HG03108 (cell line): ENCODE measurements around the gene AP1G2.
A peak's percentile ranks its signal among the peaks of the same experiment; 100 is the strongest.
"Not testable (repeated sequence)": the region's sequence is repeated elsewhere in the genome, so short reads cannot be mapped to it uniquely, and the experiment has no call there.

Experiments used
- ATAC-seq: cut with Tn5 transposase; IDR thresholded peaks from one replicate; pipeline ENCODE4 v1.9.1; 2021; ENCODE audit warnings: moderate library complexity; ENCODE audit not compliant: unreplicated experiment

Gene AP1G2, protein sequence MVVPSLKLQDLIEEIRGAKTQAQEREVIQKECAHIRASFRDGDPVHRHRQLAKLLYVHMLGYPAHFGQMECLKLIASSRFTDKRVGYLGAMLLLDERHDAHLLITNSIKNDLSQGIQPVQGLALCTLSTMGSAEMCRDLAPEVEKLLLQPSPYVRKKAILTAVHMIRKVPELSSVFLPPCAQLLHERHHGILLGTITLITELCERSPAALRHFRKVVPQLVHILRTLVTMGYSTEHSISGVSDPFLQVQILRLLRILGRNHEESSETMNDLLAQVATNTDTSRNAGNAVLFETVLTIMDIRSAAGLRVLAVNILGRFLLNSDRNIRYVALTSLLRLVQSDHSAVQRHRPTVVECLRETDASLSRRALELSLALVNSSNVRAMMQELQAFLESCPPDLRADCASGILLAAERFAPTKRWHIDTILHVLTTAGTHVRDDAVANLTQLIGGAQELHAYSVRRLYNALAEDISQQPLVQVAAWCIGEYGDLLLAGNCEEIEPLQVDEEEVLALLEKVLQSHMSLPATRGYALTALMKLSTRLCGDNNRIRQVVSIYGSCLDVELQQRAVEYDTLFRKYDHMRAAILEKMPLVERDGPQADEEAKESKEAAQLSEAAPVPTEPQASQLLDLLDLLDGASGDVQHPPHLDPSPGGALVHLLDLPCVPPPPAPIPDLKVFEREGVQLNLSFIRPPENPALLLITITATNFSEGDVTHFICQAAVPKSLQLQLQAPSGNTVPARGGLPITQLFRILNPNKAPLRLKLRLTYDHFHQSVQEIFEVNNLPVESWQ

DNA sequence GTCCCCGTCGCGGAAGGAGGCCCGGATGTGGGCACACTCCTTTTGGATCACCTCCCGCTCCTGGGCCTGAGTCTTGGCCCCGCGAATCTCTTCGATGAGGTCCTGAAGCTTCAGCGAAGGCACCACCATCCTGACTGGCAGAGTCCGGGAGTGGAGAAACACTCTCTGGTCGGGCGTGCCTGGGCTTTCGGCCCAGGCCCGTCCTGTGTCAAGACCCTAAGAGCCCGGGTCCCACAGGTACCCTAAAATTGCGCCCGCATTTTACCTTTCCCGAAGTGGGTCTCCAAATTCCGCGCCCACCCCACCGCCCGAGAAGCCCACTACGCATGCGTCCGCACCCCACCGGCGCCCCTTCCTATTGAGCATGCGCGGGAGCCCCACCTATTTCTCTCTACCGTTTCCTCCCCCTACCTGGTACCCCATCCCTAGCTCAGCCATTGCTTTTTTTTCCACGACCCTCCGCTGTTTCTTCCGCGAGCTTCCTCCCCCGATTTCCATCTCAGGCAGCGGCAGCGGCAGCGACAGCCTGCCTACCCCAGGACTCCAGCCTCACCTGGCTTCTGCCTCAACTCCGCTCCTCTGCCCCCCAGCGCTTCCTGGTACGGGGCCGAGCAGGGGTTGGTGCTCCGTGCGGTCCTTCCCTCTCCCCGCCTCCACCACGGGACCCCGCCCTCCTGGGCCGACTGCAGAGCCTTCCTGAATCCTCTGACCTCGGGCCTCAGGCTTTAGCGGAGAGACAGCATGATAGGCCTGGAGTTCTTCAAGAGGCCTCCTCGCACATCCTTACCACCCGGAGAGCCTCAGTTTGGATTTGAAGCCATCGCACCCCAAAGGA, at the start of gene AP1G2:
Gene AP1G2 (minus strand): TSS at position 606 of the 835 bp plus-strand sequence. CDS start 477 bp downstream, at position 129.
- ATAC-seq, result peak; percentile 92

DNA sequence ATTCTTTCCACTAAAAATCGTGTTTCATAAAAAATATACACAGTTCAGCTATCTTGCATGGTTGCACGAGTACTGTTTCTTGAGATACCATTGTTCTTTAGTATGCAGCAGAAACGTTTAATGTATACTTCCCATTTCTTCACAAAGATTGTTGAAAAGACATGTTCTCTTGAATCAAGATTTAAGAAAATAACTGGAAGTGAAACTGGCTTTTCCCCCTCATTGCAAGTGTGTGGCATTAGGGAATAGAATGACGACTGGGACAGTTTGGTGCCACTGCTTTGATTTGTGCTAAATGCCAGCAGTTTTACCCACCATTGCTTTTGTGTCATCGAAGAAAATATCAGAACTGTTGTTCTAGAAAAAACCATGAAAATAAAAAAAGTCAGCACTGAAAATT, 48.3 kb upstream of the AP1G2 start:
- ATAC-seq, result no peak

DNA sequence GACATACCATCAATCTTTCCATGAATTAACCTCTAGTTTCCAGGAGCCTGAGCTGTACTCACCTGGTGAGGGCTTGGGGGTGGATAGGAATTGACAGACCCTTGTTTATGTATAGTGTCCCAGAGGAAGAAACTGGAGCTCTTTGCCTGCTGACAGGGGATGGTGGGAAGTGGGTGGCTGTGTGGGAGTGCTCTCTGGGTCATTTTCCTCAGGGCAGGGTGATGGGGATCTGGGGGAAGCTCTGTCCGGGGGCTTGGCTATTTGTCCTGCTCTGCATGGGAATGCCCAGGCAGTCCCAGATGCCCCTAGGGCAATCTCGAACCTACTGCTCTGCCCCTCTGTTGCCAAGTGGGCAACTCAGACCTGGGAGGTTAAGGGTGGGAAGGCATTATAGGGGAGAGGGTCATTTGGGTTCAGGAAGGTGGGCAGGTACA, 46.8 kb upstream of the AP1G2 start:
- ATAC-seq, result no peak

DNA sequence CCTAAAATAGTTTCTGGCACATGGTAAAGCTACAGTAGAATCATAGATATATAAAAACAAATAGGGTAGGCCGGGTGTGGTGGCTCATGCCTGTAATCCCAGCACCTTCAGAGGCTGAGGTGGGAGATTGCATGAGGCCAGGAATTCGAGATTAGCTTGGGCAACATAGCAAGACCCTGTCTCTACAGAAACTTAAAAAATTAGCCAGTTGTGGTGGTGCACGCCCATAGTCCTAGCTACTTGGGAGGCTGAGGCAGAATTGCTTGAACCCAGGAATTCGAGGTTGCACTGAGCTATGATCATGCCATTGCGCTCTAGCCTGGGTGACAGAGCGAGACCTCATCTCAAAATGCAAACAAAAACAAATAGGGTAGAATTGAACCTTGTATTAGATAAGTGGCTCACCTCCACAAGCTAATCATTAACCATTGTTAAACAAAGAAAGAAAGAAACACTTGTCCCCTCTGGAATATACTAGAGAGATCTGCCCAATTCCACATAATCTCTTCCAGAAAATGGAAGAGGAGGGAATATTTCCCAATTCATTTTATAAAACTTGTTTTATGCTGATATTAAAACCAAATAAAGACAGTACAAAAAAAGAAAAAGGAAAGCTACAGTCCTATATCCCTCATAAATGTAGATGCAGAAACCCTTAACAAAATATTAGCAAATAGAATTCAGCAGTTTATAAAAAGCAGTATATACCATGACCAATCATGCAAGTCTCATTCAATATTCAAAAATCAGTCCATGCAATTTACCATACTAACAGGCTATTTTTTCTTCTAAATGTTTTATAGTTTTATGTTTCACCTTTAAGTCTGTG, 45.9 kb upstream of the AP1G2 start:
- no peak for ATAC-seq

DNA sequence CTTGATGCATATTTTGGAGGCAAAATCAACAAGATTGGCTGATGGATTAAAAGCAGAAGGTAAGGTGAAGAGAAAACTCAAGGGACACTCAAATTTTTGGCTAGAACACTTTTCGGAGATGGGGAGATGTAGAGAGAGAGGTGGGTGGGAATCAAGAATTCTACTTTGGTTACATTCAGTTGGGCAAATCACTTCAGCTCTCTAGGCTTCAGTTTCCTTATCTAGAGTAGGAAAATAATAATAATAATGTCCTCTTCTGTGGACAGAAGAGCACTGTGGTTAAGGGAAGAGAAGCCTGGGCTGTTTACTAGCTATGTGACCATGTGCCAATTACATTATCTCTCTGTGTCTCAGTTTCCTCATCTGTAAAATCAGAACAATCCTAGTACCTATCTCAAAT, 45.2 kb upstream of the AP1G2 start:
- ATAC-seq, result no peak

DNA sequence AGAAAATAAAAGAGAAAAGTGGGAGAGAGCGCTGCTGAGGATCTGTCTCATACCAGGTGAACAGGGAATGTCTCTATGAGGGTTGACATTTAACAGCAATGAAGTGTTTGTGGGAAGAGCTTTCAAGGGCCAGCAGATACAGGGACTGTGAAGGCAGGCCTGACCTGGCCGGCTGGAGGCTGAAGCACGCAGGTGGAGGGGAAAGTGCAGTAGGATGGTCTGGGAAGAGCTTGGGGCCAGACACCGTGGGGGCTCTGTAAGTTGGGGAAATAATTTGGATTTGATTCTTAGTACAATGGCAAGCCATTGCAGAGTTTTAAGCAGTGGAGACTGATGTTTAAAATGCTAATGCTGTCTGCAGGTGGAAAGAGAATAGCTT, 44.8 kb upstream of the AP1G2 start:
- ATAC-seq, result no peak

DNA sequence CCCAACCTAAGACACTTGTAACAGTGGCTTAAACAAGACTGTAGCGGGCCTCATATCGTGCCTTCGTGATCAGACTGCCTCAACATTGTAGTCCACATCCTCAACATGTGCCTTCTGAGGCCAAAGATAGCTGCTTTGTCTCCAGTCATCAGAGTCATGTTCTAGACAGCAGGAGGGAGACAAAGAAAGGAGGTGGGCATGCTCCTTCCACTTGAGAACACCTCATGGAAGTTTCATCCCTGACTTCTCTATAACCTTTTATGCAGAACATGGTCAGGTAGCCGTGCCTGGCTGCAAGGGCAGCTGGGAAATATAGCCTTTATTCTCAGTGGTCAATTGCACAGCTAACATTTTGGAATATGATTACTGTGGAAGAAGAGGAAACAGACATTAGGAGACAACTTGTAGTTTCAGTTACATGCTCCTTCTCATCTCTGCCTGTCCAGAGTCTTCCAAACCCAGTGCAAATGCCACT, 43.3 kb upstream of the AP1G2 start:
- ATAC-seq, result no peak

DNA sequence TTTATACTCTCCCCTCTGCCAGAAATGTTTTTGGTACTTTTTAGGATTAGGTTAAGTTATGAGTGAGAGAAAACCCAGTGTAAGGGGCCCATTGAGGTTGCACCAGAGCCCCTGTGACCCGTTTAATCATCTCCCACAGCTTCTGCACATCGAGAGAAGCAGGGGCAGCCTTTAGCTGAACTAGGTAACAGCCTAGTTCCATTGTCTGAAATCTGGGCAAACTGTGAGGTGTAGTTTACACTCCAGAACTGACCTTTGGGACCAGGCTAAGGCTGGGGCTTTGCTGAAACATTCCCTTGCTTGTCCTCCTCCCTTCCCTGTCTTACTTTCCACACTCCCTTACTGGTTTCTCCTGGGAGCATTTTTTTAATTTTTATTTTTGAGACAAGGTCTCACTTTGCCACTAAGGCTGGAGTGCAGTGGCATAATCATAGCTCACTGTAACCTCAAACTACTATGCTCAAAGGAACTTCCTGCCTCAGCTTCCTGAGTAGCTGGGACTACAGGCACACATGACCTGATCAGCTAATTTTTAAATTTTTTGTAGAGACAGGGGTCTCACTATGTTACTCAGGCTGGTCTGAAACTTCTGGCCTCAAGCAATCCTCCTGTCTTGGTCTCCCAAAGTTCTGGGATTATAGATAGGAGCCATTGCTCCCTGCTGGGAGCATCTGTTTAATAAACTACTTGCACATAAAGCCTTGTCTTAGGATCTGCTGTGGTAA, 42.7 kb upstream of the AP1G2 start:
- ATAC-seq, result no peak

DNA sequence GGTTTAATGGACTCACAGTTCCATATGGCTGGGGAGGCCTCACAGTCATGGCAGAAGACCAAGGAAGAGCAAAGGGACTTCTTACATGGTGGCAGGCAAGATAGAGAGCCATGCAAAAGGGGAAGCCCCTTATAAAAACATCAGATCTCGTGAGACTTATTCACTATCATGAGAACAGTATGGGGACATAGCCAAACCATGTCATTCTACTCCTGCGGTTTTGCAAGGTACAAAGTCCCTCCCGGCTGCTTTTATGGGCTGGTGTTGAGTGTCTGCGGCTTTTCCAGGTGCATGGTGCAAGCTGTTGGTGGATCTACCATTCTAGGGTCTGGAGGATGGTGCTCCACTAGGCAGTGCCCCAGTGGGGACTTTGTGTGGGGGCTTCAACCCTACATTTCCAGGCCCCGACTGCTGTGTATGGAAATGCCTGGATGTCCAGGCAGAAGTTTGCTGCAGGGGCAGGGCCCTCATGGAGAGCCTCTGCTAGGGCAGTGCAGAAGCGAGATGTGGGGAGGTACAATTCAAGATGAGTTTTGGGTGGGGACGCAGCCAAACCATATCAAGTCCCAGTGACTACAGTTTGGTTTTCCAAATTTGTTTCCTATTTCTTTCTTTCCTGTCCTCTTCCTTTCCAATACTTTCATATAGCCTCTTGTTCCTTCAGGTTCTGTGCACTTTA, 42.0 kb upstream of the AP1G2 start:
- ATAC-seq, result not testable (repeated sequence)

DNA sequence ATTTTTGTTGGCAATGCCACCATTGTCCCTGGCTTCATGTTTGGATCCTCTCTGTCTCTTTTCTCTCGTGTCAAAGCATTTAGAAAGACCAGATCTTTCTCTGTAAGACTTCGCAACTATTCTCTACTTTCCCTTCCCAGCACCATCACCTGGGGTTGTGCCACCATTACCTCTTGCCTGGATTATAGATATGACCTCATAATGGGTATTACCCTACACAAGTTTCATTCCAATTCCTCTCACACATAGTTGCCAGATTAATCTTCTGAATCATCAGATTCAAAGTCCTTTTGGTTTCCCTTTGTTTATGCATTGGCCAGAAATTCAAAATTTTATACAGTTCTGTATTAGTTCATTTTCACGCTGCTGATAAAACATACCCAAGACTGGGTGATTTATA, 41.4 kb upstream of the AP1G2 start:
- ATAC-seq, result no peak

DNA sequence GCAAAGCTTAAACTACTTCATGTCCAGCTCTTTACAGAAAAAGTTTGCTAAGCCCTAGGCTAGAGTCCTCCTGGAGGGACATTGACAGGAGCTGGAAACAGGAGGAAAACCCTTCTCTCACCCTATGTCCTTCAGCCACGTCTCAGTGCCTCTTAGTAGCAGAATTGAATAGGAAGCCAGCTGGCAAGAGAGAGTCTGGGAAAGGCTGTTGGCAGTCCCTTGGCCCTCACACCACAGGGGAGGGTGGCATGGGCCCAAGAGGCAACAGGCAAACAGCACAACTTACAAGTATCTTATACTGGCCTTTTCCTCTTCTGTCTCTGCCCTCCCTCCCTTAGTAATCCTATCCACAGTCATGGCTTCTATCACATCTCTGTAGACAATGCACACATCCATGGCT, 40.9 kb upstream of the AP1G2 start:
- no peak for ATAC-seq

DNA sequence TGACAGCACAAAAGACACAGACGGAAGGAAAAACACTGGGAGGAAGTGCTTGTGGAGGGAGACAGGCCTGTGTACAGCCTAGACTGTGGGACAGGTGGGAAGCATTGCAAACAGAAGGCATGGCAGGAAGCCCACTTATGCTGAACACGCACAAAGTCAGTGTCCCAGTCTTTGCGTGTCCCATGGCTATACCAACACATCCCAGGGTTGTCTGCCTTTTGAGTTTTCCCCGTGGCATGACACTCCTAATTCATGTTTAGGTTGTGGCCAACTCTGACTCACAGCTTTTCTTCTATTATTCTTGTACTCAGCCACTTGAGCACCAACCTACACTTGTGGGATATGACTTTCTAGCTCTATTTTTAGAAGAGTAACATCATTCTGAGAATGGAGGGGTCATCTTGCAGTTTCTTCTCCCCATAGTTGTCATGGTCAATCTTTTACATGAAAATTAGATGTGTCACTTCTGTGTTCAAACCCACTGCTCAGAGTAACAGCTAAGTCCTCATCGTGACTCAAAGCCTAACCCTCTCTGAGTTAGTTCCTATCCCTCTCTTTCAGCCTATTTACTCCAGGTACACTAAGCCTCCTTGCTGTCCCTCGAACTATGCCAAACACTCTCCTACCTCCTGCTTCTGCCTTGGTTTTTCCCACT, 38.5 kb upstream of the AP1G2 start:
- peak; percentile 76 for ATAC-seq

DNA sequence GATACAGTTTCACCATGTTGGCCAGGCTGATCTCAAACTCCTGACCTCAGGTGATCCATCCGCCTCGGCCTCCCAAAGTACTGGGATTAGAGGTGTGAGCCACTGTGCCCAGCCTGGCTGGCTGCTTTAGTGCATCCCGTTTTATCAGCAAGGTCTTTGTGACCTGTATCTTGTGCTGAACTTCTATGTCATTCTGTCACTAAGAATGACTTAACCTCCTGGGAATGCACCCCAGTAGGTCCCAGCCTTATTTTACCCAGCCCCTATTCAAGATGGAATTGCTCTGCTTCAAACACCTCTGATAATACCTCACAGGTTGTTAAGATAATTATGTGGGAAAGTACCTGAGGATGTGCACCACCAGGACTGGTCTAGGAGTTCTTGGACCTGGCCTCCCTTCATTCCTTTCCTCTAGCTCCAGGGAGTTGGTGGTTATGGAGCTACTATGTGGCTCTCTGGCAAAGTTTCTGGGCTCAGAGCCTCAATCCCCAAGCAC, 37.1 kb upstream of the AP1G2 start:
- no peak for ATAC-seq

DNA sequence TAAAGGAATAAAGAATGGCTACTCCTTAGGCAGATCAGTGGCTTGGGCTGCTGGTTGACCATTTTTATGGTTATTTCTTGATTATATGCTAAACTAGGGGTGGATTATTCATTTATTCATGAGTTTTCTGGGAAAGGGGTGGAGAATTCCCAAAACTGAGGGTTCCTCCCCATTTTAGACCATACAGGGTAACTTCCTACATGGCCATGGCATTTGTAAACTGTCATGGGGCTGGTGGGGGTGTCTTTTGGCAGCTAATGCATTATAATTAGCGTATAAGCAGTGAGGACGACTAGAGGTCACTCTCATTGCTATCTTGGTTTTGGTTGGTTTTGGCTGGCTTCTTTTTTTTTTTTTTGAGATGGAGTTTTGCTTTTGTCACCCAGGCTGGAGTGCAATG, 36.6 kb upstream of the AP1G2 start:
- no peak for ATAC-seq

DNA sequence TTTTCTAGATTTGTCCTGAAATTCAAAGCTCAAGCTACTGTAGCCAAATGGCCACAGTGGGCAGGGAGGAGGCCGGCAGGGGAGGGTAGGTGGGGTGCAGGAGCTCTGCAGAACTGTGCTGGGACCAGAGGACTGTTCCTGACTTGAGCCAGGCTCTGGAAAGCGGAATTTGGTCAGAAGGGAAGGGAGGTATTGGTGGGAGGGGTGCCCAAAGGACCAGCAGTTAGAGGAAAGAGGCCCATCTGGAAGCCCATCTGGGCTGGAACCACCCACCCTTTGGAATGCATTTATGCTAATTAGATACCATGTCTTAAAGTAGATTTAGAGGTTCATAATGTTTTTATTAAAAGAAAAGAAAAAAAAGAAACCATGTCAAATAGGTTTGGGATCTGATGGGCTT, 35.5 kb upstream of the AP1G2 start:
- ATAC-seq, result no peak

DNA sequence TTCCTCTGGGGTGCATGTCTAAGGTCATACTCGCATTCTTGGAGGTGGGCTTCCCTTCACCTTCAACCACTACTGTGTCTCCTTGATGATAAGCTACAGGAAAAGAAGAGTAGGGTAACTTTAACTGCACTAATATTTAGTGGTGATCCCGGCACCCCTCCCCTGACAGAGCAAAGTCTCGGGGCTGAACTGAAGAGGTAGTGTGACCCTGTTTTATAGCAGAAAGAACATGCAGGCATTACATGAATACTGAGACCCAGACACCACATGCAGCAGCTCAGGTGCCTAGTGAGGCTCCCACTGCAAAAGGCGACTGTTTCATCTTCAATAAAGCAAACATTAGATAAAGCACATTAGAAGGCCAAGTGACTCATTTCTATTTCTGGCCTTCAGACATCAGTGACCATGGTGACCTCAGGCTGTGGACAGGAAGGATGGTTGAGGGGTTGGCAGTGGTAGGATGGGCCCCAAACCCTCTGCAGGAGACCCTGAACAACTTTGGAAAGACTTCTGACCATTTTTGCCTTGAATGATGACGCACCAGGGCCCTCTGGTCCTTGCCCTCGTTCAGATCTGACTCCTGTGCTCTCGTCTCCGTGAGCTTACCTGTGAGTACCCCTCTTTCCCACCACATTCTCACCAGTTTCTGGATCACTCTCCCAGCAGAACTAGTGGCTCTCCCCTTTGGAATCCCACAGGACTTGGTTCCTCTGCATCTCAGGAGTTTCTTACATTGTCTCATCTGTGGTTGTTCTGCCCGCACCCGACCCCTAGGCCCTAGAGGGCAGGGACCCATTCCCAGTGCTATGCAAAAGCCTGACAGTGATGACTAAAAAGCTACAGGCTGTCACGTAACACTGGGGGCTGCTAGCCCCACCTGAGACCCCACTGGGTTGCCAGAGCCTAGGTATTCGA, 34.8 kb upstream of the AP1G2 start:
- ATAC-seq, result no peak

DNA sequence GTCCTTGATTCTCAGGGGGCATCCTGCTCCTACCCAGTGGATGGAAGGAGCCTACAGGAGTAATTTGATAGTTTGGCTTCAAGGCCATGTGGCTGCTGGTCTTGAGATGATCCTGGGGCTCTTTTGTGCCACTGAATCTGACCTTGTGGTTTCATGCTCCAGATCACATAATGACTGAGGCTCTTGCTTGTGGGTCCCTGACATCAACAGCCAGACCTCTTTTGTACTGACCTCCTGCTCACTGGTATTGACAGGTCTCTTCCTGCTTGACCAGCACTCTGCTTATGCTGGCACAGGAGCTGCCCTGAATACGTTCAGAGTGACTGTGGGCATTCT, 34.2 kb upstream of the AP1G2 start:
- ATAC-seq, result no peak

DNA sequence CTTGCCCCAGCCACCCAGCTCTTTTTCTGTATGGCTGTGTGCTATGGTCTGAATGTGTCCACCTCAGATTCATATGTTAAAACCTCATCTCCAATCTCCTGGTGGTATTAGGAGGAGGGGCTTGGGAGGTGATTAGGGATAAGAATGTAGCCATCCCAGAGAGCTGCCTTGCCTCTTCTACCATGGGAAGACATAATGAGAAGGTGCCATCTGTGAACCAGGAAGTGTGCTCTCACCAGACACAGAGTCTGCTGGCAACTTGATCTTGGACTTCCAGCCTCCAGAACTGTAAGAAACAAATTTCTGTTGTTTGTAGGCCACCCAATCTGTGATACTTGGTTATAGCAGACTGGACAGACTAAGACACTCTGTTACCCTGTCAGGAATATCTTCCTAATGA, 33.8 kb upstream of the AP1G2 start:
- no peak for ATAC-seq
